GM13976 (cell line): Measurements from ENCODE around the gene CCDC148.

Experiments
- DNase-seq: peaks from one replicate; pipeline ENCODE4 v3.0.0; 2012; ENCODE audit warnings: low spot score
- in situ Hi-C: fragments of 300-500 bp; cut with MboI; formaldehyde crosslinking; loops from one replicate; pipeline ENCODE4 v1.12.0; 2022; ENCODE audit warnings: low sequenced_read_pairs, mixed read lengths, inconsistent platforms; ENCODE audit not compliant: unreplicated experiment
- TF ChIP-seq, protein P1 (sequence below): IDR thresholded peaks from 2 replicates; pipeline ENCODE4 v1.5.1; 2012; ENCODE audit warnings: borderline replicate concordance, mild to moderate bottlenecking; ENCODE audit not compliant: insufficient read depth; ENCODE audit errors: extremely low read depth, missing control alignments, control extremely low read depth

CCDC148 gene

GRCh38 chr2:158202161-158202815 lies 254.3 kb downstream of the CCDC148 start:
- TF ChIP-seq, protein P1, sequence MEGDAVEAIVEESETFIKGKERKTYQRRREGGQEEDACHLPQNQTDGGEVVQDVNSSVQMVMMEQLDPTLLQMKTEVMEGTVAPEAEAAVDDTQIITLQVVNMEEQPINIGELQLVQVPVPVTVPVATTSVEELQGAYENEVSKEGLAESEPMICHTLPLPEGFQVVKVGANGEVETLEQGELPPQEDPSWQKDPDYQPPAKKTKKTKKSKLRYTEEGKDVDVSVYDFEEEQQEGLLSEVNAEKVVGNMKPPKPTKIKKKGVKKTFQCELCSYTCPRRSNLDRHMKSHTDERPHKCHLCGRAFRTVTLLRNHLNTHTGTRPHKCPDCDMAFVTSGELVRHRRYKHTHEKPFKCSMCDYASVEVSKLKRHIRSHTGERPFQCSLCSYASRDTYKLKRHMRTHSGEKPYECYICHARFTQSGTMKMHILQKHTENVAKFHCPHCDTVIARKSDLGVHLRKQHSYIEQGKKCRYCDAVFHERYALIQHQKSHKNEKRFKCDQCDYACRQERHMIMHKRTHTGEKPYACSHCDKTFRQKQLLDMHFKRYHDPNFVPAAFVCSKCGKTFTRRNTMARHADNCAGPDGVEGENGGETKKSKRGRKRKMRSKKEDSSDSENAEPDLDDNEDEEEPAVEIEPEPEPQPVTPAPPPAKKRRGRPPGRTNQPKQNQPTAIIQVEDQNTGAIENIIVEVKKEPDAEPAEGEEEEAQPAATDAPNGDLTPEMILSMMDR = no peak
- in situ Hi-C loops = no loop called here
- no peak for DNase-seq

GRCh38 chr2:158199928-158200650 lies 256.5 kb downstream of the CCDC148 start:
- no peak for DNase-seq
- in situ Hi-C loops = no loop called here
- TF ChIP-seq, protein P1 = no peak

- TF ChIP-seq, protein P1 = no peak
- no peak for DNase-seq
- in situ Hi-C loops = no loop called here
These were observed 258.6 kb downstream of the CCDC148 start for GRCh38 chr2:158197940-158198339.

DNA sequence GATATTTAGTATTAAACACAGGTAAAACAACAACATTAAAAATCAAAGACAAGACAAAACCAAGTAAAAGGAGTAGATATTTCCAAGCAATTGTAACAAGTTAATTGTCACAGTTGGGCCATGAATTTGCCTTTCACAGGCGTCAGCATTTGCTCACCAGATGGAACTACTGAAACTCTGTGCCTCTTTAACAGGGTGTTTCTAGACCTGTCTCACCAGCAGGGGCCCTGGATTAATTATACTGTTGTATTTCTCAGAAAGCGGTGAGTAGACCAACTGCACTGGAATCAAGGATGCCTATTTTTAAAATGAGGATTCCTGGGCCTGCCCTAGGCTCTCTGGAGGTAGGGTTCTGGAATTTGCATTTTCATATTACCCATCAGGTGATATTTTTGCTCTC lies 262.3 kb downstream of the CCDC148 start:
- DNase-seq = no peak
- TF ChIP-seq, protein P1 = no peak
- in situ Hi-C loops = no loop called here

- TF ChIP-seq, protein P1 = no peak
- in situ Hi-C loops = no loop called here
These were observed 263.8 kb downstream of the CCDC148 start for GRCh38 chr2:158192515-158193443.

More at GRCh38 chr2:158192515-158193443, 263.8 kb downstream of the CCDC148 start:
- DNase-seq = no peak
